Measurements from ENCODE around the gene CDH4.

Gene CDH4

GRCh38 chr20:61623451-61623850, 371.4 kb downstream of the CDH4 start:
- no peak for DNase-seq

GRCh38 chr20:61625246-61625645, 373.2 kb downstream of the CDH4 start:
- DNase-seq, result no peak

GRCh38 chr20:61626412-61626811, 374.4 kb downstream of the CDH4 start:
- DNase-seq, result no peak

- DNase-seq, result no peak
Observed at GRCh38 chr20:61627791-61628415, 375.8 kb downstream of the CDH4 start.

GRCh38 chr20:61628480-61628879, 376.4 kb downstream of the CDH4 start:
- no peak for DNase-seq

- no peak for DNase-seq
Observed at GRCh38 chr20:61628901-61629601, 377.0 kb downstream of the CDH4 start.

- DNase-seq, result no peak
Observed at GRCh38 chr20:61629602-61630390, 377.7 kb downstream of the CDH4 start.

GRCh38 chr20:61630391-61630650, 378.3 kb downstream of the CDH4 start:
- no peak for DNase-seq

GRCh38 chr20:61630816-61631215, 378.8 kb downstream of the CDH4 start:
- DNase-seq, result no peak

- DNase-seq, result no peak
Observed at GRCh38 chr20:61631751-61632150, 379.7 kb downstream of the CDH4 start.

GRCh38 chr20:61633004-61633403, 380.9 kb downstream of the CDH4 start:
- DNase-seq, result no peak

- no peak for DNase-seq
Observed at GRCh38 chr20:61634376-61635145, 382.5 kb downstream of the CDH4 start.

- no peak for DNase-seq
Observed at GRCh38 chr20:61635721-61636455, 383.8 kb downstream of the CDH4 start.

GRCh38 chr20:61636531-61637116, 384.6 kb downstream of the CDH4 start:
- DNase-seq, result no peak

- no peak for DNase-seq
Observed at GRCh38 chr20:61638802-61639585, 386.9 kb downstream of the CDH4 start.

- DNase-seq, result no peak
Observed at GRCh38 chr20:61640131-61640870, 388.2 kb downstream of the CDH4 start.

GRCh38 chr20:61640871-61641245, 388.8 kb downstream of the CDH4 start:
- DNase-seq, result no peak

GRCh38 chr20:61643656-61644377, 391.8 kb downstream of the CDH4 start:
- DNase-seq, result no peak

- DNase-seq, result no peak
Observed at GRCh38 chr20:61644378-61645076, 392.5 kb downstream of the CDH4 start.

Data from activated naive CD4-positive, alpha-beta T cell treated with Interleukin-2 at 50 U/mL for 16 hours (primary cell).